B cell (primary cell): Measurements from ENCODE around the gene FMN1. TPM values are rescaled to one million over a fixed set of nuclear protein-coding genes. Genes with fewer than 3 reads are reported as not detected.

ENCODE experiments used
- ATAC-seq: fragments of 200-7000 bp; cut with Tn5 transposase; one replicate; pipeline ENCODE4 v1.10.0; 2021; ENCODE audit warnings: low read depth, mild to moderate bottlenecking, moderate number of reproducible peaks, moderate library complexity
- CTCF ChIA-PET: fragments of 350-600 bp; sonication (Branson Sonifier 250); formaldehyde crosslinking; loops from one replicate; lab custom pipeline; 2021; ENCODE audit warnings: antibody characterized with exemption, inconsistent platforms; lab: Charles Lee
- POLR2A ChIA-PET: fragments of 350-600 bp; sonication (Branson Sonifier 250); formaldehyde crosslinking; loops from one replicate; lab custom pipeline; 2021; ENCODE audit warnings: antibody characterized with exemption; lab: Charles Lee
- DNase-seq: peaks from one replicate; pipeline ENCODE4 v3.0.0; 2013
- H2AFZ ChIP-seq: 2 replicates; pipeline ENCODE4 v1.6.1; 2012; ENCODE audit warnings: mild to moderate bottlenecking, low read depth, low read length; ENCODE audit not compliant: insufficient read depth, poor library complexity, severe bottlenecking
- H3K27ac ChIP-seq, 2 donors: 1 replicate in 1 of 2; 2 replicates in 1 of 2; pipeline ENCODE4 v1.5.1; 2012 to 2013; ENCODE audit warnings: low read length in 2 of 2, mild to moderate bottlenecking in 2 of 2, moderate library complexity in 1 of 2
- H3K27me3 ChIP-seq, 4 experiments: fragments of 200-600 bp in 1 of 4; sonication (generic) in 1 of 4; replicated peaks in 1 of 4; 1 replicate in 2 of 4; 2 replicates in 2 of 4; pipeline versions ENCODE4 v1.6.1 to v1.7.0; 2013 to 2016; ENCODE audit warnings: low read length in 3 of 4, mild to moderate bottlenecking in 2 of 4, mixed read lengths in 1 of 4, moderate library complexity in 1 of 4; ENCODE audit not compliant: insufficient read depth in 4 of 4, control insufficient read depth in 3 of 4; ENCODE audit errors: control extremely low read depth in 1 of 4
- H3K36me3 ChIP-seq, 2 experiments: replicated peaks in 1 of 2; 1 replicate in 1 of 2; 2 replicates in 1 of 2; pipeline versions ENCODE4 v1.6.1 to v1.7.1; 2013; ENCODE audit warnings: low read length in 1 of 2; ENCODE audit not compliant: insufficient read depth in 2 of 2, control insufficient read depth in 1 of 2; ENCODE audit errors: control extremely low read depth in 1 of 2, extremely low read depth in 1 of 2
- H3K4me1 ChIP-seq, 2 donors: fragments of 200-600 bp in 1 of 2; sonication (generic) in 1 of 2; 1 replicate in 1 of 2; 2 replicates in 1 of 2; pipeline versions ENCODE4 v1.5.1 to v1.6.1; 2013 to 2017; ENCODE audit warnings: low read length in 2 of 2; ENCODE audit not compliant: control insufficient read depth in 2 of 2, insufficient read depth in 2 of 2
- H3K4me2 ChIP-seq: replicated peaks from 2 replicates; pipeline ENCODE3; 2012; ENCODE audit warnings: mild to moderate bottlenecking, low read depth, low read length; ENCODE audit not compliant: poor library complexity, severe bottlenecking
- H3K4me3 ChIP-seq, 5 experiments: fragments of 200-600 bp in 1 of 5; sonication (generic) in 1 of 5; 1 replicate in 3 of 5; 2 replicates in 2 of 5; pipeline versions ENCODE4 v1.5.1 to v1.7.0; 2011 to 2016; ENCODE audit warnings: low read length in 4 of 5, mild to moderate bottlenecking in 4 of 5, low read depth in 2 of 5, control low read depth in 1 of 5, moderate library complexity in 1 of 5; ENCODE audit not compliant: insufficient read depth in 1 of 5; ENCODE audit errors: control extremely low read depth in 1 of 5, extremely low read depth in 1 of 5
- H3K79me2 ChIP-seq: fragments of 200-600 bp; sonication (generic); one replicate; pipeline ENCODE4 v1.6.0; 2016; ENCODE audit warnings: low read length; ENCODE audit not compliant: control insufficient read depth, insufficient read depth
- H3K9ac ChIP-seq: fragments of 200-600 bp; sonication (generic); 2 replicates; pipeline ENCODE4 v1.6.1; 2017; ENCODE audit warnings: mild to moderate bottlenecking, low read length, moderate library complexity
- H3K9me3 ChIP-seq, 3 donors: one replicate each; pipeline versions ENCODE4 v1.6.1 to v1.7.1; 2013; ENCODE audit warnings: low read length in 2 of 3; ENCODE audit not compliant: control insufficient read depth in 2 of 3, insufficient read depth in 1 of 3; ENCODE audit errors: control extremely low read depth in 1 of 3
- H4K20me1 ChIP-seq: 2 replicates; pipeline ENCODE4 v1.6.0; 2012; ENCODE audit warnings: mild to moderate bottlenecking, low read length; ENCODE audit not compliant: insufficient read depth, control insufficient read depth, poor library complexity, severe bottlenecking
- H3K27ac Mint-ChIP-seq: one replicate; pipeline ENCODE4 v1.8.0; 2021; ENCODE audit warnings: mixed read lengths
- H3K27me3 Mint-ChIP-seq: one replicate; pipeline ENCODE4 v1.8.0; 2021; ENCODE audit warnings: mixed read lengths
- H3K4me1 Mint-ChIP-seq: one replicate; pipeline ENCODE4 v1.8.0; 2021; ENCODE audit warnings: mixed read lengths
- H3K4me3 Mint-ChIP-seq: one replicate; pipeline ENCODE4 v1.8.0; 2021; ENCODE audit warnings: mixed read lengths
- H3K9me3 Mint-ChIP-seq: one replicate; pipeline ENCODE4 v1.8.0; 2022; ENCODE audit warnings: mixed read lengths; ENCODE audit not compliant: insufficient read depth
- CTCF ChIP-seq: fragments of 200-600 bp; IDR thresholded peaks from one replicate; pipeline ENCODE4 v1.8.0; 2022; ENCODE audit warnings: antibody characterized with exemption, mild to moderate bottlenecking
- EZH2 ChIP-seq: IDR thresholded peaks from 2 replicates; pipeline ENCODE4 v1.6.1; 2012; ENCODE audit warnings: borderline replicate concordance, low read depth, mild to moderate bottlenecking, moderate library complexity, low read length; ENCODE audit not compliant: insufficient read depth, poor library complexity, severe bottlenecking
- WGBS: methylation state at CpG from one replicate; pipeline ENCODE4 v1.1.5; 2013; ENCODE audit warnings: missing lambda C conversion rate; ENCODE audit not compliant: insufficient coverage; 5-methylcytosine and 5-hydroxymethylcytosine counted together
- intact Hi-C: fragments of 100-400 bp; cut with micrococcal nuclease; formaldehyde crosslinking; loops from one replicate; pipeline ENCODE4 v1.10.0; 2022
- polyA plus RNA-seq: library from polyadenylated mRNA; depleted of rRNA; stranded (reverse); fragments of >200 nt; gene quantifications from 2 replicates; pipeline ENCODE4 v1.2.3, GENCODE V29; 2012
- total RNA-seq, 2 donors: library from RNA; stranded (reverse); fragments of 120-200 nt in 1 of 2; gene quantifications; 1 replicate in 1 of 2; 2 replicates in 1 of 2; pipeline versions ENCODE4 v1.2.3 to v1.2.4, GENCODE V29; 2013 to 2022

The FMN1 gene
- total and polyA plus RNA-seq, 2 donors (not counting 1 experiment from before 2014, with no cell fraction given) = 0.21 to 0.96 TPM

GRCh38 chr15:33069161-33069560 lies 125.4 kb downstream of the FMN1 start:
- CTCF ChIA-PET = no interaction called here

GRCh38 chr15:33068511-33068990 lies 126.0 kb downstream of the FMN1 start:
- ChIA-PET CTCF (no interaction called here), POLR2A (no interaction called here)
- DNase-seq (no peak), ATAC-seq (no peak)
- Mint-ChIP-seq H3K9me3 (no peaks in the 10 kb centered on the region), H3K4me1 (peaks cover 13% of the 10 kb centered on the region), H3K27ac (no peak overlapping the region), H3K27me3 (peaks cover 20% of the 10 kb centered on the region), H3K4me3 (peak overlapping the region; percentile 81)
- no peaks in the 10 kb centered on the region for H3K27me3 ChIP-seq
- H3K36me3 ChIP-seq = no peaks in the 10 kb centered on the region
- peak overlapping the region; percentile 71 for H3K4me2 ChIP-seq
- H3K9ac ChIP-seq = peak overlapping the region; percentile 52
- peak overlapping the region in 2 of 5 experiments; percentile 54 to 55 for H3K4me3 ChIP-seq
- WGBS = 10% methylated on average over 8 of the region's 8 CpGs
- no peak overlapping the region for H3K27ac ChIP-seq
- peak overlapping the region; percentile 73 for H2AFZ ChIP-seq
- no peak for TF ChIP-seq CTCF
- no peak for TF ChIP-seq EZH2
- intact Hi-C loops = no loop called here
- no peaks in the 10 kb centered on the region for H3K9me3 ChIP-seq
- no peaks in the 10 kb centered on the region for H4K20me1 ChIP-seq
- H3K79me2 ChIP-seq = no peaks in the 10 kb centered on the region
- H3K4me1 ChIP-seq = peaks cover 15 to 19% of the 10 kb centered on the region in 2 donors

More at GRCh38 chr15:33069161-33069560, 125.4 kb downstream of the FMN1 start:
- Histone ChIP-seq H3K27ac (no peak overlapping the region), H3K36me3 (no peaks in the 10 kb centered on the region), H3K9ac (no peak overlapping the region), H3K27me3 (no peaks in the 10 kb centered on the region), H3K4me3 (no peak overlapping the region), H4K20me1 (no peaks in the 10 kb centered on the region), H3K79me2 (no peaks in the 10 kb centered on the region), H3K4me2 (no peak overlapping the region), H2AFZ (peak overlapping the region; percentile 73), H3K9me3 (no peaks in the 10 kb centered on the region), H3K4me1 (peaks cover 15 to 19% of the 10 kb centered on the region in 2 donors)
- POLR2A ChIA-PET = no interaction called here
- TF ChIP-seq CTCF (no peak), EZH2 (no peak)
- ATAC-seq = no peak
- Mint-ChIP-seq H3K4me1 (peaks cover 13% of the 10 kb centered on the region), H3K27ac (no peak overlapping the region), H3K9me3 (no peaks in the 10 kb centered on the region), H3K4me3 (no peak overlapping the region), H3K27me3 (peaks cover 22% of the 10 kb centered on the region)
- DNase-seq = no peak
- intact Hi-C loops = no loop called here
